ENCODE data around the gene S100A12.

DNA sequence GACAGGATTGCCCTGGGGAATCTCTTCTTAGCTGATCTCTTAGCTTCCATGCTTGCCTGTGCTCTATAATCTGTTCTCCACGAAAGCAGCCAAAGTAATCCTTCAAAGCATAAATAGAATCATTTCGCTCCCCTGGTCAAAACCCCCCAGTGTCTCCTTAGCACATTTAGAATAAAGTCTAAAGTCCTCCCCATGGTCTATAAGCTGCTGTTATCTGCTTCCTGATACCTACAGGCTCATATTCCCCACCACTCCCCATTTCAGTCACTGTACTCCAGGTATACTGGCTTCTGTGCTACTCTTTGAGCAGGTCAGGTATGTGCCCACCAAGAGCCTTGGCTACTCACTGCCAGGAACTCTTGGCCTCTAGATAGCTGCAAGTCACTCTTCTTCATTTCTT, 2.9 kb downstream of the S100A12 start:
- TF ChIP-seq CTCF (IDR thresholded peaks at IDR 0.05 in 2 of 3, conservative IDR thresholded peaks at IDR 0.05 in 1 of 3; ENCODE audit: insufficient read depth in 2 of 3, low read depth in 1 of 3, low read length in 3 of 3) = no peak
- TF ChIP-seq ELF4 (CRISPR knock-in tag; IDR thresholded peaks at IDR 0.05) = no peak
- TF ChIP-seq TAF1 (IDR thresholded peaks at IDR 0.05; ENCODE audit: control insufficient read depth, extremely low read depth, insufficient read depth, low read length, severe bottlenecking) = no peak
